Skin epidermis (tissue), 12 donors: ENCODE data around the gene TNKS1BP1.
"Not testable (repeated sequence)": the region's sequence is repeated elsewhere in the genome, so short reads cannot be mapped to it uniquely, and the experiment has no call there.

Source experiments
- H3K27ac ChIP-seq, 21 experiments: fragments of 200-600 bp; sonication (generic) in 11 of 21; one replicate each; pipeline ENCODE4 v1.5.0; 2020; ENCODE audit warnings: mild to moderate bottlenecking in 3 of 21, inconsistent platforms in 2 of 21, moderate library complexity in 2 of 21
- H3K4me3 ChIP-seq, 7 experiments: fragments of 200-600 bp; sonication (generic) in 2 of 7; one replicate each; pipeline ENCODE4 v1.5.0; 2020; ENCODE audit warnings: inconsistent platforms in 2 of 7, mild to moderate bottlenecking in 2 of 7, moderate library complexity in 1 of 7

TNKS1BP1 gene

GRCh38 chr11:57354699-57355098 is 29.9 kb upstream of the TNKS1BP1 start:
- H3K27ac ChIP-seq = no peak overlapping the region
- H3K4me3 ChIP-seq = no peak overlapping the region

GRCh38 chr11:57353852-57354251 is 29.1 kb upstream of the TNKS1BP1 start:
- Histone ChIP-seq H3K27ac (no peak overlapping the region), H3K4me3 (no peak overlapping the region)

- Histone ChIP-seq H3K4me3 (no peak overlapping the region), H3K27ac (no peak overlapping the region)
These were observed 28.7 kb upstream of the TNKS1BP1 start for GRCh38 chr11:57353446-57353845.

- Histone ChIP-seq H3K27ac (no peak overlapping the region), H3K4me3 (no peak overlapping the region)
These were observed 28.3 kb upstream of the TNKS1BP1 start for GRCh38 chr11:57353036-57353435.

- Histone ChIP-seq H3K27ac (no peak overlapping the region), H3K4me3 (no peak overlapping the region)
These were observed 24.9 kb upstream of the TNKS1BP1 start for GRCh38 chr11:57349491-57350274.

GRCh38 chr11:57348636-57349313 is 24.0 kb upstream of the TNKS1BP1 start:
- no peak overlapping the region for H3K4me3 ChIP-seq
- no peak overlapping the region for H3K27ac ChIP-seq

GRCh38 chr11:57348052-57348451 is 23.3 kb upstream of the TNKS1BP1 start:
- Histone ChIP-seq H3K4me3 (no peak overlapping the region), H3K27ac (no peak overlapping the region)

- Histone ChIP-seq H3K4me3 (no peak overlapping the region), H3K27ac (no peak overlapping the region)
These were observed 22.6 kb upstream of the TNKS1BP1 start for GRCh38 chr11:57347336-57347735.

- Histone ChIP-seq H3K27ac (no peak overlapping the region), H3K4me3 (no peak overlapping the region)
These were observed 20.9 kb upstream of the TNKS1BP1 start for GRCh38 chr11:57345555-57346211.

GRCh38 chr11:57344826-57345225 is 20.1 kb upstream of the TNKS1BP1 start:
- H3K27ac ChIP-seq = no peak overlapping the region

GRCh38 chr11:57343825-57344224 is 19.1 kb upstream of the TNKS1BP1 start:
- H3K27ac ChIP-seq = no peak overlapping the region
- H3K4me3 ChIP-seq = no peak overlapping the region

More at GRCh38 chr11:57344826-57345225, 20.1 kb upstream of the TNKS1BP1 start:
- no peak overlapping the region for H3K4me3 ChIP-seq

- Histone ChIP-seq H3K27ac (peak overlapping the region in 1 of 21 experiments; percentile 5), H3K4me3 (no peak overlapping the region)
These were observed 17.9 kb upstream of the TNKS1BP1 start for GRCh38 chr11:57342702-57343101.

- Histone ChIP-seq H3K4me3 (no peak overlapping the region), H3K27ac (no peak overlapping the region)
These were observed 16.6 kb upstream of the TNKS1BP1 start for GRCh38 chr11:57341250-57341808.

GRCh38 chr11:57340039-57340615 is 15.4 kb upstream of the TNKS1BP1 start:
- Histone ChIP-seq H3K27ac (no peak overlapping the region), H3K4me3 (no peak overlapping the region)

- Histone ChIP-seq H3K27ac (no peak overlapping the region), H3K4me3 (no peak overlapping the region)
These were observed 14.6 kb upstream of the TNKS1BP1 start for GRCh38 chr11:57339328-57339727.

- H3K27ac ChIP-seq = no peak within 1 kb of the TSS
- no peak within 1 kb of the TSS for H3K4me3 ChIP-seq
These were observed 13.4 kb upstream of the TNKS1BP1 start, which contains the start of gene P2RX3 for GRCh38 chr11:57338142-57338541. Gene P2RX3, plus strand, starts transcription at chr11:57338352. Its CDS starts 199 bp downstream, at chr11:57338551.

GRCh38 chr11:57336856-57337255 is 12.1 kb upstream of the TNKS1BP1 start:
- H3K4me3 ChIP-seq = not testable (repeated sequence)
- peak overlapping the region in 5 of 21 experiments; percentile 84 to 94 (median 92) for H3K27ac ChIP-seq

GRCh38 chr11:57336111-57336666 is 11.4 kb upstream of the TNKS1BP1 start:
- Histone ChIP-seq H3K4me3 (peak overlapping the region; percentile 49 to 94 (median 81)), H3K27ac (peak overlapping the region; percentile 24 to 98 (median 93))

- Histone ChIP-seq H3K27ac (peak within 1 kb of the TSS; percentile 28 to 98 (median 93)), H3K4me3 (peak within 1 kb of the TSS; percentile 49 to 94 (median 81))
These were observed 10.8 kb upstream of the TNKS1BP1 start, which contains the start of gene SSRP1 for GRCh38 chr11:57335343-57336110. Gene SSRP1, minus strand, starts transcription at chr11:57335892. Its CDS starts 771 bp downstream, at chr11:57335121.
